A549 (cell line): ENCODE results near the gene ZNF22. TPM values are rescaled to one million over a fixed set of nuclear protein-coding genes. Genes with fewer than 3 reads are reported as not detected.

Experiments used
- ATAC-seq, 2 experiments: fragments of 200-7000 bp in 1 of 2; fragments of >200 bp in 1 of 2; cut with Nextera tagmentation in 1 of 2; cut with Tn5 transposase in 1 of 2; 3 replicates each; pipeline versions ENCODE4 v1.8.0 to v1.9.1; 2018 to 2020; ENCODE audit warnings: mild to moderate bottlenecking in 1 of 2, moderate library complexity in 1 of 2
- CTCF ChIA-PET: fragments of 300-600 bp; sonication (Branson Sonifier 250); formaldehyde crosslinking; extraction: SDS; loops from one replicate; lab custom pipeline; 2021; ENCODE audit warnings: antibody characterized with exemption, inconsistent platforms; lab: Yijun Ruan, JAX
- POLR2A ChIA-PET: fragments of 350-600 bp; formaldehyde crosslinking; extraction: SDS; loops from one replicate; lab custom pipeline; 2021; ENCODE audit warnings: antibody characterized with exemption, inconsistent platforms; lab: Yijun Ruan, JAX
- DNase-seq, 2 experiments: peaks; one replicate each; pipeline versions ENCODE4 v3.0.0 to v3.0.0-alpha.2; 2011 to 2016; ENCODE audit warnings: low read depth in 1 of 2, low spot score in 1 of 2
- FAIRE-seq: peaks from 2 replicates; lab custom pipeline; 2011; peaks lifted over from hg19 to GRCh38; lab: Jason Lieb, UNC
- H3K27ac ChIP-seq, 2 experiments: fragments of >200 bp; sonication (Bioruptor Twin); formaldehyde crosslinking; 3 replicates each; pipeline ENCODE4 v1.5.1; 2016 to 2017
- H3K4me1 ChIP-seq: fragments of >200 bp; sonication (Bioruptor Twin); formaldehyde crosslinking; 3 replicates; pipeline ENCODE4 v1.6.1; 2016
- H3K4me2 ChIP-seq: fragments of >200 bp; sonication (Bioruptor Twin); formaldehyde crosslinking; 3 replicates; pipeline ENCODE4 v1.6.1; 2016
- H3K4me3 ChIP-seq: fragments of >200 bp; sonication (Bioruptor Twin); formaldehyde crosslinking; 3 replicates; pipeline ENCODE4 v1.5.1; 2016
- H3K9me3 ChIP-seq: fragments of >200 bp; sonication (Bioruptor Twin); formaldehyde crosslinking; 3 replicates; pipeline ENCODE4 v1.6.1; 2016
- ATOH8 ChIP-seq: fragments of 250-450 bp; sonication (Bioruptor Pico); IDR thresholded peaks from 2 replicates; pipeline ENCODE4 v1.5.0; 2020; ENCODE audit warnings: low read depth, mild to moderate bottlenecking, moderate library complexity
- BHLHE40 ChIP-seq: IDR thresholded peaks from 2 replicates; pipeline ENCODE4 v1.6.1; 2012; ENCODE audit warnings: low read depth, low read length, inconsistent platforms
- CBX2 ChIP-seq: fragments of 200-600 bp; sonication (generic); IDR thresholded peaks from 2 replicates; pipeline ENCODE4 v1.6.1; 2016; ENCODE audit warnings: low read depth, mild to moderate bottlenecking, borderline replicate concordance
- ESRRA ChIP-seq: fragments of 150-350 bp; IDR thresholded peaks from 2 replicates; pipeline ENCODE4 v1.6.1; 2014; ENCODE audit warnings: mild to moderate bottlenecking, low read length, borderline replicate concordance
- FOSB ChIP-seq: fragments of 250-450 bp; sonication (Bioruptor Pico); IDR thresholded peaks from 2 replicates; pipeline ENCODE4 v1.5.0; 2020; ENCODE audit warnings: mild to moderate bottlenecking, moderate library complexity
- FOSL2 ChIP-seq, 2 experiments: fragments of 450-650 bp in 1 of 2; fragments of >200 bp in 1 of 2; sonication (Bioruptor Twin) in 1 of 2; formaldehyde crosslinking; IDR thresholded peaks; 2 replicates each; pipeline versions ENCODE4 v1.5.0 to v1.6.1; 2016 to 2020; ENCODE audit warnings: mild to moderate bottlenecking in 1 of 2, moderate library complexity in 1 of 2
- FOXS1 ChIP-seq: fragments of 250-450 bp; sonication (Bioruptor Pico); IDR thresholded peaks from 2 replicates; pipeline ENCODE4 v1.5.0; 2020; ENCODE audit warnings: mild to moderate bottlenecking, moderate library complexity
- HOXB13 ChIP-seq: fragments of 250-450 bp; sonication (Bioruptor Pico); IDR thresholded peaks from 2 replicates; pipeline ENCODE4 v1.5.0; 2020; ENCODE audit warnings: low read depth, mild to moderate bottlenecking, moderate library complexity
- JUN ChIP-seq, 2 experiments: fragments of >200 bp; sonication (Bioruptor Twin); formaldehyde crosslinking; IDR thresholded peaks; 2 replicates in 1 of 2; 3 replicates in 1 of 2; pipeline ENCODE4 v1.6.1; 2016 to 2017
- KDM1A ChIP-seq: fragments of 200-600 bp; sonication (generic); IDR thresholded peaks from 2 replicates; pipeline ENCODE4 v1.6.1; 2016; ENCODE audit warnings: low read depth, mild to moderate bottlenecking
- KDM5A ChIP-seq: fragments of 200-600 bp; sonication (generic); IDR thresholded peaks from 2 replicates; pipeline ENCODE4 v1.6.1; 2016; ENCODE audit warnings: antibody characterized with exemption, mild to moderate bottlenecking
- MAZ ChIP-seq: fragments of 150-350 bp; IDR thresholded peaks from 2 replicates; pipeline ENCODE4 v1.6.1; 2014; ENCODE audit warnings: antibody characterized with exemption, low read depth, low read length, borderline replicate concordance
- NPAS2 ChIP-seq: fragments of 250-450 bp; sonication (Bioruptor Pico); IDR thresholded peaks from 2 replicates; pipeline ENCODE4 v1.8.0; 2022; ENCODE audit warnings: mild to moderate bottlenecking, moderate library complexity, borderline replicate concordance
- POLR2A ChIP-seq: IDR thresholded peaks from 2 replicates; pipeline ENCODE4 v1.6.1; 2012; ENCODE audit warnings: mild to moderate bottlenecking, low read length
- RAD21 ChIP-seq, 2 experiments: fragments of >200 bp in 1 of 2; sonication (Bioruptor Twin) in 1 of 2; formaldehyde crosslinking in 1 of 2; IDR thresholded peaks in 1 of 2; conservative IDR thresholded peaks in 1 of 2; 2 replicates in 1 of 2; 3 replicates in 1 of 2; pipeline ENCODE4 v1.6.1; 2012 to 2018; ENCODE audit warnings: inconsistent platforms in 1 of 2
- REST ChIP-seq: fragments of 200-600 bp; sonication (generic); IDR thresholded peaks from 2 replicates; pipeline ENCODE4 v1.6.1; 2016; ENCODE audit warnings: antibody characterized with exemption, mild to moderate bottlenecking, moderate library complexity
- TFCP2L1 ChIP-seq: fragments of 250-450 bp; sonication (Bioruptor Pico); IDR thresholded peaks from 2 replicates; pipeline ENCODE4 v1.5.0; 2021; ENCODE audit warnings: mild to moderate bottlenecking
- TP53 ChIP-seq: fragments of 250-450 bp; sonication (Bioruptor Pico); IDR thresholded peaks from 2 replicates; pipeline ENCODE4 v1.5.0; 2021; ENCODE audit warnings: mild to moderate bottlenecking, moderate library complexity
- WGBS: methylation state at CpG from one replicate; pipeline ENCODE4 v1.1.6; 2017; ENCODE audit errors: missing lambda C conversion rate; 5-methylcytosine and 5-hydroxymethylcytosine counted together
- polyA plus RNA-seq, 4 experiments: library from polyadenylated mRNA; depleted of rRNA in 3 of 4; stranded (reverse); fragments of >200 nt; fragmentation: RNase III in 1 of 4; extraction: RNeasy Plus Mini Kit Qiagen cat#74134 plus additional on column Dnase treatment in 1 of 4; gene quantifications; 2 replicates in 3 of 4; 3 replicates in 1 of 4; pipeline ENCODE4 v1.2.3, GENCODE V29; 2011 to 2017
- TF ChIP-seq, protein P1 (sequence below): IDR thresholded peaks from 2 replicates; pipeline ENCODE4 v1.6.1; 2012

ZNF22 gene
- polyA plus RNA-seq, 2 of the 4 experiments (the other 2 are of a cell fraction), result 8.5 to 13.0 TPM

DNA sequence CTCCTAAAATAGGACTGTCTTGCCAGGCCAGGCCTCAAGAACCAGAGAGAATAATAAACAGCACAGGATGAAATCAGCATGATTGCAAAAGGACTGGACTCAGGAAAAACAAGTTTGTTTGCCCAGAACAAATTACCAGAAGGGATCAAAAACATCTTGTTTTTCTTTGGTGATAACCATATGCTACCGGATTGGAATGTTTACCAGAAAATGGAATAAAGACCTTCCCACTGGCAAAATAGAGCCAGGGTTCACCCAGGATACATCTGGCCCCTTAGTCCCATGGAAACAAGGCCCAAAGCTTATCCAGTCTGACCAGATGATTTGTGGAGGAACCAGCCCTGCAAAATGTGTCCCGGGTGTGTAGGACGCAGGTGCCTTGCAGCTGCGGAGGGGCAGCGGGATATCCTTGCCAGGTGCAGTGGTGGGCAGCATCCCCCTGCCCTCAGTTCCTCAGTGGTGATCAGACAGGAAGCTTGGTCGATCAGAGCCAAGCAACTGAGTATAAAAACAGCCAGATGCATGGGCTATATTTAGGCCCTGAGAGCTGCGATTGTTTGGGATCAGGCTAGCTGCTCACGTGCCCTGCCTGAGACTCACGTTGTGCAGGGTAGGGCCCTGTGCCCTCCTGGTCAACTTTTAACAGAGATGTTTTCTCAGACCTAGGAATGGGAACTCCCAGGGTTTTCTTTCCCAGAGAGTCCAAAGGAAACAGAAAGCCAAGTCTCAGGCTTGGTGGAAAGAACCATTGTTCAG is 4.6 kb upstream of the ZNF22 start:
- DNase-seq, result no peak
- Histone ChIP-seq H3K9me3 (peaks cover 9% of the 10 kb centered on the region), H3K4me1 (no peaks in the 10 kb centered on the region), H3K4me3 (no peak overlapping the region), H3K27ac (no peak overlapping the region), H3K4me2 (no peak overlapping the region)
- ChIA-PET CTCF (interaction anchor here (1.1 to 2.0 kb wide), 5 partner anchors 8 to 239 kb away, joined by 3 to 9 read pairs (median 3); partner anchors contain the start of gene DEPP1), POLR2A (no interaction called here)
- ATAC-seq, result no peak
- no peak for FAIRE-seq
- 80% methylated on average over 9 of the region's 9 CpGs for whole genome bisulfite sequencing
- TF ChIP-seq, protein P1, sequence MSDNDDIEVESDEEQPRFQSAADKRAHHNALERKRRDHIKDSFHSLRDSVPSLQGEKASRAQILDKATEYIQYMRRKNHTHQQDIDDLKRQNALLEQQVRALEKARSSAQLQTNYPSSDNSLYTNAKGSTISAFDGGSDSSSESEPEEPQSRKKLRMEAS, result no peak
- no peak for TF ChIP-seq KDM5A
- TF ChIP-seq MAZ, result no peak
- TF ChIP-seq FOSB (CRISPR knock-in tag), result no peak
- TF ChIP-seq KDM1A, result no peak
- no peak for TF ChIP-seq ESRRA
- no peak for TF ChIP-seq TFCP2L1 (CRISPR knock-in tag)
- TF ChIP-seq FOXS1 (CRISPR knock-in tag), result no peak
- no peak for TF ChIP-seq HOXB13 (CRISPR knock-in tag)
- TF ChIP-seq BHLHE40, result no peak
- no peak for TF ChIP-seq RAD21 (conservative IDR thresholded peaks at IDR 0.05 in 1 of 2, IDR thresholded peaks at IDR 0.05 in 1 of 2)

GRCh38 chr10:44997105-44997748 is 3.5 kb upstream of the ZNF22 start:
- Histone ChIP-seq H3K27ac (no peak overlapping the region), H3K4me2 (no peak overlapping the region), H3K9me3 (peaks cover 20% of the 10 kb centered on the region), H3K4me1 (0 out of 3 replicates have a peak, but pooled peaks cover 3% of the 10 kb centered on the region), H3K4me3 (no peak overlapping the region)
- TF ChIP-seq CBX2 (no peak), NPAS2 (CRISPR knock-in tag) (no peak), POLR2A (no peak), MAZ (no peak), REST (no peak), FOSL2 (IDR thresholded peaks at IDR 0.05) (no peak), FOSL2 (CRISPR knock-in tag; IDR thresholded peaks at IDR 0.05) (no peak), JUN (IDR thresholded peaks at IDR 0.05) (no peak), TP53 (CRISPR knock-in tag) (no peak), ATOH8 (no peak)
- 51% methylated on average over 6 of the region's 6 CpGs for WGBS
- DNase-seq, result no peak
- ChIA-PET POLR2A (no interaction called here), CTCF (interaction anchor here (0.6 kb wide), 1 partner anchor 1232 kb away, joined by 3 read pairs; no protein-coding TSS in a partner anchor)
- FAIRE-seq, result no peak
- no peak for ATAC-seq
